SK-N-SH treated with all-trans-retinoic acid at 6 μM for 48 hours (cell line): ENCODE data around the gene BCAP29.

ENCODE experiments used
- OSR1 ChIP-seq: fragments of 250-450 bp; sonication (Bioruptor Pico); IDR thresholded peaks from 2 replicates; pipeline ENCODE4 v1.8.0; 2022; ENCODE audit warnings: moderate library complexity, mild to moderate bottlenecking, inconsistent platforms
- ZNF8 ChIP-seq: fragments of 450-650 bp; formaldehyde crosslinking; IDR thresholded peaks from 2 replicates; pipeline ENCODE4 v1.5.0; 2020; ENCODE audit warnings: mild to moderate bottlenecking, moderate library complexity

DNA sequence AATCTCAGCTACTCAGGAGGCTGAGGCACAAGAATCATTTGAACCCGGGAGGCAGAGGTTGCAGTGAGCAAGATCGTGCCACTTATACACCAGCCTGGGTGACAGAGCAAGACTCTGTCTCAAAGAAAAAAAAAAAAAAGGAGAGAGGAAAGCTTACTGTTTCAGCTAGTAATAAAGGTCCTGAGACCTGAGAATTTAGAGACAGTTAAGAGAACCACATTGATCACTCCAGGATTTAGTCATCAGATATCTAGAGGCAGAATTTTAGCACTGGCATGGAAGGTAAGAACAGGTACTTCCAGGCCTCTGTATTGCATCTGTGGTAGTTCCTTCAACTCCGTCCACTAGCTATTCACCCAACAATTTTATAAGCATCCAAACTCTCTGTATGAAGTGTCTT lies 24.2 kb upstream of the BCAP29 start:
- TF ChIP-seq OSR1 (CRISPR knock-in tag) (no peak), ZNF8 (CRISPR knock-in tag) (no peak)
